Measurements from ENCODE around the gene TBXAS1. TPM values are rescaled to one million over a fixed set of nuclear protein-coding genes. Genes with fewer than 3 reads are reported as not detected.
A peak's percentile ranks its signal among the peaks of the same experiment; 100 is the strongest.

Gene TBXAS1
- total RNA-seq, 1 donor from 2014 or later, result 35.5 TPM

- no peak for DNase-seq (ENCODE audit: low read depth)
Measured at GRCh38 chr7:139982927-139983920, 154.2 kb downstream of the TBXAS1 start.

- DNase-seq (ENCODE audit: low read depth), result no peak
Measured at GRCh38 chr7:139984642-139985539, 155.8 kb downstream of the TBXAS1 start.

GRCh38 chr7:139985811-139986210, 156.7 kb downstream of the TBXAS1 start:
- no peak for DNase-seq (ENCODE audit: low read depth)

DNA sequence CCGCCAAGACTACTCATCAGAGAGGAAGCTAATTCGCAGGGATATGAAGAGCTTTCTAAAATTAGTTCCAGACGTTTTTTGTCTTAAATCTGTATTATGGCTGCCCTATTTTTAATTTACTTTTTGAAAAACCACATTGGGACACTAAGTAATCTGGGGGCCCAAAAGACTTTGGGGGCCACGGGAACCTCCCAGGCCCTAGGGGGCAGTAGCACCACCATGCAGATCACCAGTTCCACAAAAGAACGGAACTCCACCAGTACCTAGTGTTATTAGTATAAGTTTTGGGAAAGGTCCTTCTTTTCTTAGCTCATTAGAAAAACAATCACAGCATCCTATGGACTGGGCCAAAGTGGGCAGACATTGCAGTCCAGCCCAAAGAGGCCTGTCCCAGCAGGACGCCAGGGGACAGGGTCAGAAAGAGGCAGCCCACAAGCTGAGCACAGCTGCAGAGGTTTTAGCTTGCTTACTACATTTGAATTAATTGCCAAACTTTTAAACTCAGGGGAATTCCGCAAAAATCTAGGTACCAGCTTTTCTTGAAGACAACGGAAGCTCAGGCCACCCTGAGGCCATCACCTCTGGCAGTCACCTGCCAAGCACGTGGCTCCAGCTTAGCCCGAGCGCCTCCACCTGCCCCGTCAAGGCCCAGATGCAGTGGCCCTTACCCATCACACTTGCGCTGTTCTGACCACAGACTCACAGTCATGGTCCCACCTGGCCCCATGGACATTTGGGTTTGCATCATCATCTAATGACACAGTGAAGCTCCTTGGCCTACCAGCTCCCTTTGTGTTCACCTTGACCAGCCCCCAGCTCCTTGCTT, 158.8 kb downstream of the TBXAS1 start:
- DNase-seq (ENCODE audit: low read depth), result no peak

DNA sequence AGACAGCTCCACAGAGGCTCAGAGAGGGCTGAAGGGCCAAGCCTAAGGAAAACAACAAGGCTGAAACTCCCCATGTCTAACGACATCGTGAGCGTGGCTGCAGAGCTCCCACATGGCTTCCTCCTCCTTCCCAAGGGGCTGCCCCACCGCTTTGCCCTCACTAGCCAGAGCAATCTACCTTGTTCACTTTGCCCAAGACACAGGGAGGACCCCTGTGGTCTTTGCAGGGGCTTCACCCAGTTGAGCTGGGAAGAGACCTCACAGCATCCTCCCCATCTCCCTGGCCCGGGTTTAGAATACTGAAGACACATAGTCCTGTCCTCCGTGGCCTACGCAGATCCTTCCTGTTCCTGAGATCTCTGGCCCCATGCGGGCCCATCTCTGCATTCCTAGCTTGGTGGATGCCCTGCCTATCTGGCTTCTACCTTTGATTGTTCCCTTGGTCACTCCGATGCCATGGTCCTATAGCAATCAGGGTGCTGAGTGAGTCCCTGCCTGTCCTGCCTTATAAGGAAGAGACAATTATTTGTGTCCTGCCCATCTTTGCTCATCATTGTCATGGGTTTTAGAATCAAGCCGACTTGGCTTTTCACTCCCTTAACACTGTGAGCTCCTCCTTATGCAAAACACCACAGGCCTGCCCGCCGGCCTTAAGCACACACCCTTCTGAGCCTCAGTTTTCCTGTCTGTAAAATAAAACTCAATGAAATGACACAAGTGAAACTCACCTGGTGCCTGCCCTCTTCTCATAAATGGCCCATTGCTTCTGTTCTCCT, 160.5 kb downstream of the TBXAS1 start:
- DNase-seq (ENCODE audit: low read depth), result no peak

- no peak for DNase-seq (ENCODE audit: low read depth)
Measured at GRCh38 chr7:139990142-139990535, 161.1 kb downstream of the TBXAS1 start.

DNA sequence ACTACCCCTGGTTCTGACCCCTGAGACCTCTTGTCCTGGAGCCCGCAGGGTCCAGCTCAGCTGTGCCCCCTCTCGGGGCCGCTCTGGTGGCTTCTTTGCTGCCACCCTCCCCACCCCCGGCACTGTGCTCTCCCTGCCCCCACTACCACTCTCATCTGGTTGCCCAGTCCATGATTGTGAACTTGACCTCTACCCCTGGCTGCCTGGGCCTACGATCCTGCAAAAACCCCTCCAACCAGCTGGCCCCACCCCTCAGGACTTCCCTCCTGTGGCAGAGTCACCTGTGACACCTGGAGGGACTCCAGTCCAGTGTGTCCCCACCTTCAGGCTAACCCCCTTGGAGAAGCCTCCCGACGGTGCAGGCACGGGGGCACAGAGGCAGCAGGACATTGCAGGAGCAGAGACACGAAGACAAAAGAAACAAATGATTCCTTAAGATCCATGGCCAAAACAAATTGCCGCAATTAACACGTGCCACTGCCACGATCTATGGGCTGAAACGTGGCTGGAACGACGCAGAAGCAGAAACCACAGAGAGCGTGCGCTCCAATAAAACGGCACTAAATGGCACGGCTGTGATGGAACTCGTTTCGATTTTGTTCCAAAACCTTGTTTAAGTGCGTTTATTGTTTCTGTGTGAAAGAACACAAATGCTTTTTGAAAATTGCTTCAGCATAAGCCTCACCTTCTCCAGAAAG, 161.7 kb downstream of the TBXAS1 start:
- DNase-seq (ENCODE audit: low read depth), result no peak

DNA sequence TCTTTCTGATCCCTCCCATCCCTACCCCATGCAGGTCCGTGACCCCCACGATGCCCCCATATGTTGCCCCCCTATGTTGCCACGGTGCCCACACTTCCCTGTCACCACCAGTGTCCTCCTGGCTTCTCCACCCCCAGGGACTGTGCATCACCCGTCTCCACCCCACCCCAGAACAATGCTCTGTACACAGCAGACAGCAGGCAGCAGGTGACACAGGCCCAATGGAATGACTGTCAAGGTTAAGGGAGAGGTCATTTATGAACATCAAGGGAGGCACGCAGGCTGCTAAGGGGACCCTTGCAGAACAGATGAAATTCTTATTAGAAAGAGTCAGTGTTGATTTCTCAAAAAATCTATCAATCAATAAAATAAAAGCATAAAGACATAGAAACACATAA, 162.2 kb downstream of the TBXAS1 start:
- no peak for DNase-seq (ENCODE audit: low read depth)

GRCh38 chr7:139991911-139992310, 162.8 kb downstream of the TBXAS1 start:
- DNase-seq (ENCODE audit: low read depth), result no peak

DNA sequence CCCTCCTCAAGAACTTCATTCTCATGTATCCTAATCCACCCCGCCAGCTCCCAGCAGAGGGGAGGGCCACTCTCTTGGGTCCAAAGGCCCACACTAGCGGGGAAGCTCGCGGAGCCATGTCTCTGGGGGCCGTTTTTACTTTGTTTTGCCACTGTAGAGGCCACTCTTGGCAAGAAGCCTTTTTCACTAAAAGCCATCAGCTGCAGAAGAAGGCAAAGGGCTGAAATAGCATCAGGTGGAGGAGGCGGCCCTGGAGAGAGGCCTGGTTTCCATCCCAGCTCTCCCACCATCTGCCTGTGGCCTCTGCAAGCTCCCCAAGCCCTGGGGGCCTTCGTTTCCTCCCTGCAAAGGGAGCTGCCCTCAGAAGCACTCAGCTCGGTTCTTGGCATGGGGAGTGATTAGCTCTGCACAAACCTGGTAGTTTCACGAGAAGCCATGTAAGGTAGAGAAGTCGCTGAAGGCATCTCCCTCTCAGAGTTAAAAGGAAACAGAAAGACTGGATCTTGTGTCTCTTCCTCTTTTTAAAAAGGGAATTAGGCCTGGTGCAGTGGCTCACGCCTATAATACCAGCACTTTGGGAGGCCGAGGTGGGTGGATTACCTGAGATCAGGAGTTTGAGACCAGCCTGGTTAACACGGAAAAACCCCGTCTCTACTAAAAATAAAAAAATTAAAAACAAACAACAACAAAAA, 163.4 kb downstream of the TBXAS1 start:
- no peak for DNase-seq (ENCODE audit: low read depth)

- no peak for DNase-seq (ENCODE audit: low read depth)
Measured at GRCh38 chr7:139993169-139993568, 164.1 kb downstream of the TBXAS1 start.

- no peak for DNase-seq (ENCODE audit: low read depth)
Measured at GRCh38 chr7:139993592-139993991, 164.5 kb downstream of the TBXAS1 start.

DNA sequence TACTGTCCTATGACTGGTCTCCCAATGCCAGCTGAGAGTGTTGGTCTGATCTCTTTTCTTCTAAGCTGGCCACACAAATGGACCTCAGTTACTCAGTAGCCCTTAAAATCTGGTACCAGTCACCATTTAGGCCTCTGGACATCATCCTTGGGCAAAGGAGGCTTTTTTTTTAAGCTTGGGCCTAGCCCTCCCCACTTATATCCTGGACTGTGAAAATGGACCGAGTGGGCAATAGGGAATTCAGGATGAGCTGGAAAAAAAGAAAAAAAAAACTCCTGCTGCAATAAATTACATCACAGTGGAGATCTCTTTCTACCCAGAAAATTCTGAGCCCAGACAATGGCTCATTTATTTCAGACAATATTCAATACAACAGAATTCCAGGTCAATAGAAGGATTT, 165.3 kb downstream of the TBXAS1 start:
- DNase-seq (ENCODE audit: low read depth), result no peak

- peak; percentile 52 for DNase-seq (ENCODE audit: low read depth)
Measured at GRCh38 chr7:139995017-139995915, 166.2 kb downstream of the TBXAS1 start.

- no peak for DNase-seq (ENCODE audit: low read depth)
Measured at GRCh38 chr7:139998572-139998971, 169.5 kb downstream of the TBXAS1 start.

DNA sequence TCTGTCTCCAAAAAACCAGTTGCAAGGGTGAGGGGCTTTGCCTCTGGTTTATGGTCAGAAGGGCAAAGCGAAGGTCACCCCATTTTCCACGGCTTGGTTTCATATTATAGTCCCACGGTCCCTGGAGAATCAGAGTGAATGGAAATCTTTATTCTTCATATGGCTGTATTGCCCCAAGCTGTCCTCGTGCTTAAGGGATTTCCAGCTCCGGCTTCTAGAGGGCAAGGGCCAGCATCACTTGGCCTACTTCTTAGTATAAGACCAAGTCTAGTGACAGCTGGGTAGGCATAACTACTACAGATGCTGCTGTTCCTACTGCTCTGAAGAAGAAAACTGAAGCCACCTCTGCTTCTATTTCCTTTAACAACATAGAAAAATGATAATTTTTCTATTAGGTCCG, 170.5 kb downstream of the TBXAS1 start:
- no peak for DNase-seq (ENCODE audit: low read depth)

DNA sequence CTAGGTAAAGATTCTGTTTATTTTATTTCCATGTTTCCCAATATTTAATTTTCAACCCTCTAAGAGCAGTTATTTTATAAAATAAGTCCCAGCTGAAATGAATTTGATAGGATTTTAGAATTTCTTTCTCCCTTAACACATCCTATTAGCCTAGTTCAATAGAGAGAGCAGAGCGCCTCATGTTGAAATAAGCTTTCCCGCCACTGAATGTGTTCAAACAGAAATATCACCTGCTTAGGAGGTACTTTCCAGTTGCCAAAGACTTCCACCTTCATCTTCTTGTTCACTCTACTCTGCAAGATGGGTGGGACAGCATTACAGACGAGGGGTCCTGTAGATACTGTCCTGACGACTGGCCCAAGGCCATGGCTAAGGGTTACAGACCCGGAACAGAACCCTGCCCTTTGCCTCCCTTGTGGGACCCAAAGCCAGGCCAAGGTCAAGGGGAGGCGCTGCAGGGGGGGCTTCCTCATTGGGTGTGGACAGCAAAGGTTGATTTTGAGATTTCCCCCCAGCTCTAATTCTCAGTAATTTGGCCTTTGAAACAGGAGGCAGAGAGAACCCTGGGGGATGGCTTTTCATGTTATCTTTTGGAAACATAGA, 171.7 kb downstream of the TBXAS1 start:
- no peak for DNase-seq (ENCODE audit: low read depth)

DNA sequence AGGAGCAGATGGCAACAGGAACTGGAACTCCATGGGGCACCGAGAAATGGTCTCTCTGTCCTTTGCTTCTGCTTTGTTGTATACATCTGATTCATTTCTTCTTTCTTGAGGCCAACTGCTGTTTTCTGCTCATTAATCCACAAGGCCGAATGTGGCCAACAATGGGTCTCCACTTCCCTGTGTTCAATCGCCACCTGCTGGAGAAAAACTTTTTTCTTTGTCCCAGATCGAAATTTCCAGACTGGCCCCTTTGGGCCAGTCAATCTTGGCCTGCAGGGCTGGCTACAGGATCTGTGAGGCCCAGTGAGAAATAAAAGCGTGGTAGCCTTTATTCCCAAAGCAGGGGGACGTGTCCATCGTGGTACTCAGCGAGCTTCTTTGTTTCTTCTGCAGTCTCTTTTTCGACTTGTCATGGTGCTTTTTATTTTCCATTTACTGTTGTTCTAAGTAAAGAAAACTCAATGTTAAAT, 174.9 kb downstream of the TBXAS1 start:
- peak; percentile 51 for DNase-seq (ENCODE audit: low read depth)

Data from renal cortical epithelial cell (primary cell).